Endometrial microvascular endothelial cells (primary cell): Measurements from ENCODE around the gene DUOX2. TPM values are rescaled to one million over a fixed set of nuclear protein-coding genes. Genes with fewer than 3 reads are reported as not detected.
"Not testable (repeated sequence)": the region's sequence is repeated elsewhere in the genome, so short reads cannot be mapped to it uniquely, and the experiment has no call there.

Source experiments
- in situ Hi-C: cut with HindIII; loops from 2 replicates; pipeline ENCODE4 v1.10.0; 2017; ENCODE audit warnings: low sequenced_read_pairs, low pct_unique_long_range_greater_than_20kb; ENCODE audit errors: inconsistent ontology term
- total RNA-seq: library from RNA; depleted of rRNA; stranded (reverse); fragments of >200 nt; gene quantifications from one replicate; pipeline ENCODE4 v1.2.3, GENCODE V29; 2015; ENCODE audit errors: inconsistent ontology term

Gene DUOX2
- total RNA-seq, 1 donor from 2014 or later: not detected

GRCh38 chr15:45110256-45110820, 3.6 kb downstream of the DUOX2 start:
- in situ Hi-C loops: no loop called here

GRCh38 chr15:45107941-45108630, 5.9 kb downstream of the DUOX2 start:
- in situ Hi-C loops: no loop called here

- in situ Hi-C loops: no loop called here
Observed at GRCh38 chr15:45106002-45106790, 7.8 kb downstream of the DUOX2 start.

- in situ Hi-C loops: no loop called here
Observed at GRCh38 chr15:45105586-45105985, 8.4 kb downstream of the DUOX2 start.

GRCh38 chr15:45104170-45104569, 9.8 kb downstream of the DUOX2 start:
- in situ Hi-C loops: not testable (repeated sequence)

GRCh38 chr15:45102226-45102625, 11.7 kb downstream of the DUOX2 start:
- in situ Hi-C loops: no loop called here

GRCh38 chr15:45101749-45102148, 12.2 kb downstream of the DUOX2 start:
- in situ Hi-C loops: no loop called here

GRCh38 chr15:45100884-45101625, 12.9 kb downstream of the DUOX2 start:
- in situ Hi-C loops: no loop called here

GRCh38 chr15:45099549-45100165, 14.3 kb downstream of the DUOX2 start:
- in situ Hi-C loops: no loop called here

GRCh38 chr15:45097466-45097865, 16.5 kb downstream of the DUOX2 start:
- in situ Hi-C loops: no loop called here

GRCh38 chr15:45095661-45096060, 18.3 kb downstream of the DUOX2 start:
- in situ Hi-C loops: no loop called here

GRCh38 chr15:45094358-45094730, 19.6 kb downstream of the DUOX2 start:
- in situ Hi-C loops: no loop called here

- in situ Hi-C loops: no loop called here
Observed at GRCh38 chr15:45093622-45094357, 20.2 kb downstream of the DUOX2 start.

- in situ Hi-C loops: no loop called here
Observed at GRCh38 chr15:45093013-45093412, 21.0 kb downstream of the DUOX2 start.

- in situ Hi-C loops: no loop called here
Observed at GRCh38 chr15:45091576-45091975, 22.4 kb downstream of the DUOX2 start.

- in situ Hi-C loops: no loop called here
Observed at GRCh38 chr15:45091161-45091560, 22.8 kb downstream of the DUOX2 start.

- in situ Hi-C loops: no loop called here
Observed at GRCh38 chr15:45089712-45090373, 24.1 kb downstream of the DUOX2 start.
